ENCODE results near the gene FAM72D.
A peak's percentile ranks its signal among the peaks of the same experiment; 100 is the strongest.
"Not testable (repeated sequence)": the region's sequence is repeated elsewhere in the genome, so short reads cannot be mapped to it uniquely, and the experiment has no call there.

FAM72D gene

GRCh38 chr1:145079737-145080136 is 16.0 kb upstream of the FAM72D start:
- peak; percentile 0 for DNase-seq (ENCODE audit: low read depth)

GRCh38 chr1:145080193-145080592 is 15.6 kb upstream of the FAM72D start:
- not testable (repeated sequence) for DNase-seq (ENCODE audit: low read depth); H3K4me3 ChIP-seq (replicated peaks; ENCODE audit: low read depth, low read length)

More at GRCh38 chr1:145079737-145080136, 16.0 kb upstream of the FAM72D start:
- not testable (repeated sequence) for H3K4me3 ChIP-seq (replicated peaks; ENCODE audit: low read depth, low read length)

GRCh38 chr1:145082483-145083255 is 13.1 kb upstream of the FAM72D start:
- H3K4me3 ChIP-seq (replicated peaks; ENCODE audit: low read depth, low read length); DNase-seq (ENCODE audit: low read depth): not testable (repeated sequence)

GRCh38 chr1:145093517-145094149 is 2.1 kb upstream of the FAM72D start:
- DNase-seq (ENCODE audit: low read depth) = peak; percentile 8
- peak overlapping the region; percentile 46 for H3K4me3 ChIP-seq (replicated peaks; ENCODE audit: low read depth, low read length)

GRCh38 chr1:145094655-145095211 is 1.0 kb upstream of the FAM72D start:
- DNase-seq (ENCODE audit: low read depth) = not testable (repeated sequence)
- peak overlapping the region; percentile 49 for H3K4me3 ChIP-seq (replicated peaks; ENCODE audit: low read depth, low read length)

- DNase-seq (ENCODE audit: low read depth); H3K4me3 ChIP-seq (replicated peaks; ENCODE audit: low read depth, low read length): not testable (repeated sequence)
Measured at GRCh38 chr1:145101725-145102124, 6.0 kb downstream of the FAM72D start.

GRCh38 chr1:145103294-145103693 is 7.5 kb downstream of the FAM72D start:
- not testable (repeated sequence) for DNase-seq (ENCODE audit: low read depth); H3K4me3 ChIP-seq (replicated peaks; ENCODE audit: low read depth, low read length)

GRCh38 chr1:145111674-145112073 is 15.9 kb downstream of the FAM72D start:
- not testable (repeated sequence) for DNase-seq (ENCODE audit: low read depth); H3K4me3 ChIP-seq (replicated peaks; ENCODE audit: low read depth, low read length)

GRCh38 chr1:145112703-145113102 is 16.9 kb downstream of the FAM72D start:
- H3K4me3 ChIP-seq (replicated peaks; ENCODE audit: low read depth, low read length); DNase-seq (ENCODE audit: low read depth): not testable (repeated sequence)

- not testable (repeated sequence) for H3K4me3 ChIP-seq (replicated peaks; ENCODE audit: low read depth, low read length); DNase-seq (ENCODE audit: low read depth)
Measured at GRCh38 chr1:145114560-145115057, 18.8 kb downstream of the FAM72D start.

GRCh38 chr1:145115587-145116493 is 20.1 kb downstream of the FAM72D start:
- not testable (repeated sequence) for H3K4me3 ChIP-seq (replicated peaks; ENCODE audit: low read depth, low read length); DNase-seq (ENCODE audit: low read depth)

GRCh38 chr1:145119842-145120241 is 24.1 kb downstream of the FAM72D start:
- not testable (repeated sequence) for DNase-seq (ENCODE audit: low read depth); H3K4me3 ChIP-seq (replicated peaks; ENCODE audit: low read depth, low read length)

- DNase-seq (ENCODE audit: low read depth) = not testable (repeated sequence)
Measured at GRCh38 chr1:145122344-145123061, 26.7 kb downstream of the FAM72D start.

GRCh38 chr1:145123062-145123395 is 27.3 kb downstream of the FAM72D start:
- H3K4me3 ChIP-seq (replicated peaks; ENCODE audit: low read depth, low read length); DNase-seq (ENCODE audit: low read depth): not testable (repeated sequence)

More at GRCh38 chr1:145122344-145123061, 26.7 kb downstream of the FAM72D start:
- H3K4me3 ChIP-seq (replicated peaks; ENCODE audit: low read depth, low read length) = not testable (repeated sequence)

GRCh38 chr1:145123992-145124641 is 28.3 kb downstream of the FAM72D start:
- not testable (repeated sequence) for DNase-seq (ENCODE audit: low read depth); H3K4me3 ChIP-seq (replicated peaks; ENCODE audit: low read depth, low read length)

- not testable (repeated sequence) for H3K4me3 ChIP-seq (replicated peaks; ENCODE audit: low read depth, low read length); DNase-seq (ENCODE audit: low read depth)
Measured at GRCh38 chr1:145125112-145125511, 29.3 kb downstream of the FAM72D start.

- not testable (repeated sequence) for DNase-seq (ENCODE audit: low read depth); H3K4me3 ChIP-seq (replicated peaks; ENCODE audit: low read depth, low read length)
Measured at GRCh38 chr1:145127144-145127543, 31.4 kb downstream of the FAM72D start.

All from fibroblast of pulmonary artery (primary cell).